Erythroblast (primary cell): ENCODE data around the gene ALKBH3.

Experiments used
- GATA1 ChIP-seq: IDR thresholded peaks from 2 replicates; pipeline ENCODE4 v1.6.1; 2011; ENCODE audit warnings: low read depth, mild to moderate bottlenecking, control low read depth, low read length, moderate library complexity
- POLR2A ChIP-seq: IDR thresholded peaks from 2 replicates; pipeline ENCODE4 v1.6.1; 2011; ENCODE audit warnings: mild to moderate bottlenecking, low read length

DNA sequence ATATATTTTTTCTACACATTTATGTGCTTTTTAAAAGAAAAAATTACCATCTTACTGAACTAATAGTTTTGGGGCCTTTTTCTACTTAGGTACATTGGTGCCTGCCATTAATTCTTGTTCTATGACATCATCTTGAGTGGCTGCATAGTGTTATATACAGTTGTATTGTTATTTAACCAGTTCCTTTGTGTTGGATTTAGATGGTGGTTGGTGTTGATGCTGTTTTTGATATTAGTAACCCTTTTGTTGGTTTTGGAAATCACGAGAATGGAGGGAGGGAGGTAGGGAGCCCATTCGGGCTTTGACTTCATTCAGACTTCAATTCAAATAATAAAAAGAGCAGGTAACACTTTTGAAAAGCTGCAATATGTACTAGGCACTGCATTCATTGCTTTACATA is 46.4 kb downstream of the ALKBH3 start:
- no peak for TF ChIP-seq POLR2A
- no peak for TF ChIP-seq GATA1
